GM18858 (cell line): ENCODE measurements around the gene GC.
"Not testable (repeated sequence)": the region's sequence is repeated elsewhere in the genome, so short reads cannot be mapped to it uniquely, and the experiment has no call there.

Experiments used
- ATAC-seq: cut with Tn5 transposase; IDR thresholded peaks from one replicate; pipeline ENCODE4 v1.9.1; 2021; ENCODE audit not compliant: unreplicated experiment

GC gene

GRCh38 chr4:71783972-71784371 is at the start of gene GC:
Gene GC (minus strand): TSS chr4:71784079. CDS start chr4:71784018, 61 bp downstream.
- no peak for ATAC-seq

GRCh38 chr4:71833232-71833900 is 49.5 kb upstream of the GC start:
- no peak for ATAC-seq

- ATAC-seq: no peak
Observed at GRCh38 chr4:71832049-71832448, 48.2 kb upstream of the GC start.

GRCh38 chr4:71830497-71831190 is 46.8 kb upstream of the GC start:
- peak; percentile 64 for ATAC-seq

- ATAC-seq: no peak
Observed at GRCh38 chr4:71828470-71828869, 44.6 kb upstream of the GC start.

GRCh38 chr4:71827826-71828225 is 43.9 kb upstream of the GC start:
- ATAC-seq: no peak

GRCh38 chr4:71816676-71817303 is 32.9 kb upstream of the GC start:
- ATAC-seq: no peak

- no peak for ATAC-seq
Observed at GRCh38 chr4:71814433-71814832, 30.6 kb upstream of the GC start.

- not testable (repeated sequence) for ATAC-seq
Observed at GRCh38 chr4:71809805-71810204, 25.9 kb upstream of the GC start.

GRCh38 chr4:71807469-71807868 is 23.6 kb upstream of the GC start:
- ATAC-seq: no peak

- not testable (repeated sequence) for ATAC-seq
Observed at GRCh38 chr4:71805230-71805629, 21.4 kb upstream of the GC start.

GRCh38 chr4:71804017-71804697 is 20.3 kb upstream of the GC start:
- ATAC-seq: not testable (repeated sequence)

GRCh38 chr4:71785959-71786358 is 2.1 kb upstream of the GC start:
- no peak for ATAC-seq

- no peak for ATAC-seq
Observed at GRCh38 chr4:71784569-71785197, 804 bp upstream of the GC start.

- ATAC-seq: no peak
Observed at GRCh38 chr4:71777891-71778290, 6.0 kb downstream of the GC start.

GRCh38 chr4:71775449-71775848 is 8.4 kb downstream of the GC start:
- no peak for ATAC-seq

GRCh38 chr4:71774136-71774535 is 9.7 kb downstream of the GC start:
- ATAC-seq: no peak

GRCh38 chr4:71773004-71773403 is 10.9 kb downstream of the GC start:
- ATAC-seq: no peak

- no peak for ATAC-seq
Observed at GRCh38 chr4:71772592-71772991, 11.3 kb downstream of the GC start.

GRCh38 chr4:71771613-71772012 is 12.3 kb downstream of the GC start:
- no peak for ATAC-seq

- ATAC-seq: no peak
Observed at GRCh38 chr4:71769434-71769833, 14.4 kb downstream of the GC start.
